HG03066 (cell line): Measurements from ENCODE around the gene GDPD1.
A peak's percentile ranks its signal among the peaks of the same experiment; 100 is the strongest.
"Not testable (repeated sequence)": the region's sequence is repeated elsewhere in the genome, so short reads cannot be mapped to it uniquely, and the experiment has no call there.

ENCODE experiments used
- ATAC-seq: cut with Tn5 transposase; IDR thresholded peaks from one replicate; pipeline ENCODE4 v1.9.1; 2021; ENCODE audit warnings: low read depth; ENCODE audit not compliant: unreplicated experiment

The GDPD1 gene

GRCh38 chr17:59238906-59239305, 18.6 kb downstream of the GDPD1 start:
- ATAC-seq = no peak

- ATAC-seq = no peak
Measured at GRCh38 chr17:59244081-59244480, 23.8 kb downstream of the GDPD1 start.

- ATAC-seq = no peak
Measured at GRCh38 chr17:59254742-59255141, 34.4 kb downstream of the GDPD1 start.

- no peak for ATAC-seq
Measured at GRCh38 chr17:59257101-59257500, 36.8 kb downstream of the GDPD1 start.

- ATAC-seq = no peak
Measured at GRCh38 chr17:59260722-59261121, 40.4 kb downstream of the GDPD1 start.

GRCh38 chr17:59266745-59267144, 46.4 kb downstream of the GDPD1 start:
- ATAC-seq = no peak

GRCh38 chr17:59267776-59268175, 47.5 kb downstream of the GDPD1 start:
- no peak for ATAC-seq

GRCh38 chr17:59275618-59276017, 55.3 kb downstream of the GDPD1 start:
- ATAC-seq = no peak

- peak; percentile 90 for ATAC-seq
Measured at GRCh38 chr17:59277031-59277430, 56.7 kb downstream of the GDPD1 start.

- ATAC-seq = no peak
Measured at GRCh38 chr17:59278406-59278805, 58.1 kb downstream of the GDPD1 start.

- ATAC-seq = no peak
Measured at GRCh38 chr17:59284317-59284716, 64.0 kb downstream of the GDPD1 start.

GRCh38 chr17:59287452-59287851, 67.1 kb downstream of the GDPD1 start:
- ATAC-seq = no peak

- ATAC-seq = no peak
Measured at GRCh38 chr17:59287891-59288290, 67.6 kb downstream of the GDPD1 start.

GRCh38 chr17:59289981-59290301, 69.6 kb downstream of the GDPD1 start:
- no peak for ATAC-seq

- not testable (repeated sequence) for ATAC-seq
Measured at GRCh38 chr17:59290302-59290998, 70.1 kb downstream of the GDPD1 start.

GRCh38 chr17:59292174-59292523, 71.8 kb downstream of the GDPD1 start:
- no peak for ATAC-seq

GRCh38 chr17:59296190-59296589, 75.9 kb downstream of the GDPD1 start:
- ATAC-seq = no peak

- ATAC-seq = no peak
Measured at GRCh38 chr17:59298521-59298920, 78.2 kb downstream of the GDPD1 start.

GRCh38 chr17:59299400-59300092, 79.2 kb downstream of the GDPD1 start:
- no peak for ATAC-seq

GRCh38 chr17:59300941-59301340, 80.6 kb downstream of the GDPD1 start:
- no peak for ATAC-seq

GRCh38 chr17:59304811-59305210, 84.5 kb downstream of the GDPD1 start:
- no peak for ATAC-seq

- ATAC-seq = no peak
Measured at GRCh38 chr17:59310263-59310920, 90.1 kb downstream of the GDPD1 start.
